ENCODE measurements around the gene MYLK2.
A peak's percentile ranks its signal among the peaks of the same experiment; 100 is the strongest.
"Not testable (repeated sequence)": the region's sequence is repeated elsewhere in the genome, so short reads cannot be mapped to it uniquely, and the experiment has no call there.

Gene MYLK2

GRCh38 chr20:31824554-31825313 is 5.6 kb downstream of the MYLK2 start:
- Histone ChIP-seq H3K4me3 (no peak overlapping the region), H3K9me3 (no peaks in the 10 kb centered on the region), H3K27ac (peak overlapping the region; percentile 44; the same call in 1 of the 2 replicates), H3K36me3 (no peaks in the 10 kb centered on the region), H3K27me3 (no peaks in the 10 kb centered on the region), H4K20me1 (no peaks in the 10 kb centered on the region), H3K9ac (peak overlapping the region; percentile 19; the same call in 1 of the 2 replicates), H3K4me1 (peaks cover 36% of the 10 kb centered on the region), H3K4me2 (peak overlapping the region; percentile 77)
- no peak for TF ChIP-seq Cebpa-rat (IDR thresholded peaks at IDR 0.05)

GRCh38 chr20:31826074-31826473 is 6.9 kb downstream of the MYLK2 start:
- no peak for TF ChIP-seq Cebpa-rat (IDR thresholded peaks at IDR 0.05)
- Histone ChIP-seq H3K4me3 (no peak overlapping the region), H3K27ac (no peak overlapping the region), H3K4me2 (no peak overlapping the region), H3K9ac (no peak overlapping the region), H3K36me3 (no peaks in the 10 kb centered on the region), H3K4me1 (peaks cover 46% of the 10 kb centered on the region), H4K20me1 (no peaks in the 10 kb centered on the region), H3K27me3 (no peaks in the 10 kb centered on the region), H3K9me3 (no peaks in the 10 kb centered on the region)

DNA sequence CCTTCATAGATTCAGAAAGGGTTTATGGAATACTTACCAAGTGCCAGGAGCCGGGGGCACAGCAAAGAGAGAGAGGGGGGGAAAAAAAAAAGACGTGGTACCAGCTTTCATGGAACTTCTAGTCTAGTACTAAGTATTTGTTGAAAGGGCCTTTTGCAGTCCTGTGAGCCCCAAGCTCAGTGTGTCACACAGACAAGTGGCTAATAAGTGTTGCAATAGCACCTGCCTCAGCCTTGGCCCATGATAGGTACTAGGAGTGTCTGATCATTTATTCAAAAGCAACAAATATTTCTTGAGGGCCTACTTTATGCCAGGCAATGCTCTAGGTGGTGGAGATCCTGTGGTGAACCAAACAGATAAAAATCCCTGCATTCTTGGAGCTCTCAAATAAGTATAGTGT is 7.9 kb downstream of the MYLK2 start:
- Histone ChIP-seq H3K4me1 (peaks cover 46% of the 10 kb centered on the region), H3K4me2 (no peak overlapping the region), H3K9me3 (no peaks in the 10 kb centered on the region), H3K9ac (no peak overlapping the region), H3K27me3 (no peaks in the 10 kb centered on the region), H3K4me3 (no peak overlapping the region), H3K36me3 (no peaks in the 10 kb centered on the region), H4K20me1 (no peaks in the 10 kb centered on the region), H3K27ac (no peak overlapping the region)
- no peak for TF ChIP-seq Cebpa-rat (IDR thresholded peaks at IDR 0.05)

DNA sequence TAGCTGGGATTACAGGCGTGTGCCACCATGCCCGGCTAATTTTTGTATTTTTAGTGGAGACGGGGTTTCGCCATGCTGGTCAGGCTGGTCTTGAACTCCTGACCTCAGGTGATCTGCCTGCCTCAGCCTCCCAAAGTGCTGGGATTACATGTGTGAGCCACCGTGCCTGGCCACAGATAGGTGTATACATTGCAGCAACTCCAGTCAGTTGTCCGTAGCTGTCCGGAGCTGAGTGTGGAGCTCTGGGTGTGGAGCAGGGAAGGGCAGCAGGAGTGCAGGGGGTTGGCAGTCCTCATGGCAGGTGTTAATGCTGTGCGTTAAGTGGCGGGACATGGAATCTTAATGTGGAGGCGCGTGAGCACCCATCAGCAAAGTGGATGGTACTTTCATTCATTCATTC is 8.9 kb downstream of the MYLK2 start:
- H3K36me3 ChIP-seq, H3K4me3 ChIP-seq, H3K4me2 ChIP-seq, H3K27ac ChIP-seq, H3K27me3 ChIP-seq, H3K9me3 ChIP-seq, H4K20me1 ChIP-seq, H3K9ac ChIP-seq: not testable (repeated sequence)
- H3K4me1 ChIP-seq: peaks cover 37% of the 10 kb centered on the region

DNA sequence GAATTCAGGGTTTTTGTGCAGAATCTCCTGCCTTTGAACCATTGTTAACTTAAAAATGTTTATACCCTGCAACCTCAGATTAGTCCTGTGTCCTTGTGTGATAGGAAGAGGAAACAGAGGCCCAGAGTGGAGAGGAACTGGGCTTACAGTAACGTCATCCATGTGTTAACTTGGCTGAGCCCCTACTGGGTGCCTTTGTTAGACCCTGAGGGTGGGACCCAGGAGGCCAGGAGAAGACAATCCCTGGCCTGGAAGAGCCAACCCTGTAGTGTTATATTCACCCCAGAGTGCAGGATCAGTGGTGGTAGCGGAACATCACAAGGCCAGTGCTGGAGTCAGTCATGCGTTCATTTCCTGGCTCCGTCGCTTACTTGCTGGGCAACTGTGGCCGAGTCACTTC is 10.6 kb downstream of the MYLK2 start:
- no peak overlapping the region for H3K9ac ChIP-seq
- H3K9me3 ChIP-seq: no peaks in the 10 kb centered on the region

DNA sequence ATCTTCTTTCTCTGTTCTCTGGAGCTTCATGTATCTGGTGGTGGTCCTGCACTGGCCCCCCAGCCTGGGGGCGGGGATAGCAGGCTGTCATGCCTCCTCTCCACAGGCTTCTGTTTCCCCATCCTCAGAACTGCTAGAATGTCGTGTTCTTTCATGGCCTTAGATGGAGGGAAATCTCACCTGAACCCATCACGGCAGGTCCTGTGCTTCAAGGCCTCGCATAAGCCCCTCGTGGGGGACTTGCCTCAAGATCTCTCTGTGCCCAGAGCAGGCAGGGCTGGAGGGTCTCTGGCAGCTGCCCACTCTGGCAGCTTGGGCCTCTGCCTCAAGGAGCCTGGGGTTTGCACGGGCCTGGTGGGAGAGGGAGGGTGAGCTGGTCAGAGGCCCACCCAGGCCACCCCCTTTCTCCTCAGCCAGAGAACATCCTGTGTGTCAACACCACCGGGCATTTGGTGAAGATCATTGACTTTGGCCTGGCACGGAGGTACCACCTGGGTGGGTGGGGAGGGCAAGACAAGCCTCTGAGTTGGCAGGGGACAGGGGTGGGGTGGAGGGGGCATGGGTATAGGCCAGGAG is 11.3 kb downstream of the MYLK2 start:
- H3K4me1 ChIP-seq: peaks cover 38% of the 10 kb centered on the region
- no peaks in the 10 kb centered on the region for H3K27me3 ChIP-seq
- H3K9ac ChIP-seq: no peak overlapping the region
- H3K27ac ChIP-seq: 0 out of 2 replicates have a peak overlapping the region, but pooled peaks have one; percentile 12
- H3K4me3 ChIP-seq: no peak overlapping the region
- peaks cover 4% of the 10 kb centered on the region; the same call in 1 of the 2 replicates for H4K20me1 ChIP-seq
- H3K36me3 ChIP-seq: no peaks in the 10 kb centered on the region
- H3K9me3 ChIP-seq: no peaks in the 10 kb centered on the region
- TF ChIP-seq Cebpa-rat (IDR thresholded peaks at IDR 0.05): no peak
- H3K4me2 ChIP-seq: peak overlapping the region; percentile 70

More for the DNA sequence above, 10.6 kb downstream of the MYLK2 start:
- H3K4me1 ChIP-seq: peaks cover 33% of the 10 kb centered on the region
- no peak overlapping the region for H3K27ac ChIP-seq
- H3K27me3 ChIP-seq: no peaks in the 10 kb centered on the region
- peak overlapping the region; percentile 70 for H3K4me2 ChIP-seq
- no peaks in the 10 kb centered on the region for H4K20me1 ChIP-seq
- no peak overlapping the region for H3K4me3 ChIP-seq
- no peaks in the 10 kb centered on the region for H3K36me3 ChIP-seq
- no peak for TF ChIP-seq Cebpa-rat (IDR thresholded peaks at IDR 0.05)

- peaks cover 45% of the 10 kb centered on the region for H3K4me1 ChIP-seq
- H3K4me3 ChIP-seq: no peak overlapping the region
- no peak overlapping the region for H3K4me2 ChIP-seq
- no peaks in the 10 kb centered on the region for H3K9me3 ChIP-seq
- H3K27me3 ChIP-seq: no peaks in the 10 kb centered on the region
- no peaks in the 10 kb centered on the region for H3K36me3 ChIP-seq
- no peak for TF ChIP-seq Cebpa-rat (IDR thresholded peaks at IDR 0.05)
- H3K27ac ChIP-seq: no peak overlapping the region
- H4K20me1 ChIP-seq: peaks cover 11% of the 10 kb centered on the region; the same call in 1 of the 2 replicates
- no peak overlapping the region for H3K9ac ChIP-seq
These were observed 12.1 kb downstream of the MYLK2 start for GRCh38 chr20:31831211-31831610.

- Histone ChIP-seq H3K9me3 (no peaks in the 10 kb centered on the region), H4K20me1 (peaks cover 18% of the 10 kb centered on the region; the same call in 1 of the 2 replicates), H3K9ac (no peak overlapping the region), H3K27ac (no peak overlapping the region), H3K4me3 (no peak overlapping the region), H3K36me3 (no peaks in the 10 kb centered on the region), H3K4me1 (peaks cover 51% of the 10 kb centered on the region), H3K27me3 (no peaks in the 10 kb centered on the region), H3K4me2 (no peak overlapping the region)
- TF ChIP-seq Cebpa-rat (IDR thresholded peaks at IDR 0.05): no peak
These were observed 12.7 kb downstream of the MYLK2 start for GRCh38 chr20:31831771-31832306.

DNA sequence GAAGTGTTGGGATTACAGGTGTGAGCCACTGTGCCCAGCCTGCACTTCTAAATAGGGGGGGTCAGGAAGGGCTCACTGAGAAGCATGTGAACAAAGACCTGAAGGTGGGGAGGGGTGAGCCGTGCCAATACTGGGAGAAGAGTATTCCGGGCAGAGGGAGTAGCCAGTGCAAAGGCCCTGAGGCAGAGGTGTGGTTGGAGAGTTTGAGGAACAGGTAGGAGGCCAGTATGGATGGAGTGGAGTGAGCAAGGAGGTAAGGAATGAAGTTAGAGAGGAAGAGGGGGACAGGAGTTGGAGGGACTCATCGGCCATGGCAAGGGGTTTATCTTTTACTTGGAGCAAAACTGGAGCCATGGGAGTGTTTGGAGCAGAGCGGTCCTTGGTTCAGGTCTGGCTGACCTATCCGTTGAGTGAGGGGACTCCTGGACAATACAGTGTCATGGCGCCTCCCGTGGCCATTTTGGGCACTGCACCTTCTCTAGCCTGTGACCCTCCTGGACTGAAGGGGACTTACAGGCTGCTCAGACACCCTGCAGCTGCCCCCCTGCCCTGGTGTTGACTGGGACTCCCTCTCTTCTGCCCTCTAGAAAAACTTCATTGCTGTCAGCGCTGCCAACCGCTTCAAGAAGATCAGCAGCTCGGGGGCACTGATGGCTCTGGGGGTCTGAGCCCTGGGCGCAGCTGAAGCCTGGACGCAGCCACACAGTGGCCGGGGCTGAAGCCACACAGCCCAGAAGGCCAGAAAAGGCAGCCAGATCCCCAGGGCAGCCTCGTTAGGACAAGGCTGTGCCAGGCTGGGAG is 14.2 kb downstream of the MYLK2 start:
- H3K27ac ChIP-seq: peak overlapping the region; percentile 31; the same call in 1 of the 2 replicates
- H3K27me3 ChIP-seq: no peaks in the 10 kb centered on the region
- peaks cover 66% of the 10 kb centered on the region for H3K4me1 ChIP-seq
- H3K4me3 ChIP-seq: no peak overlapping the region
- H3K36me3 ChIP-seq: no peaks in the 10 kb centered on the region
- H3K9me3 ChIP-seq: no peaks in the 10 kb centered on the region
- H3K9ac ChIP-seq: no peak overlapping the region
- peaks cover 24% of the 10 kb centered on the region; the same call in 1 of the 2 replicates for H4K20me1 ChIP-seq
- peak overlapping the region; percentile 69 for H3K4me2 ChIP-seq
- no peak for TF ChIP-seq Cebpa-rat (IDR thresholded peaks at IDR 0.05)
